ENCODE results near the gene TULP3.

DNA sequence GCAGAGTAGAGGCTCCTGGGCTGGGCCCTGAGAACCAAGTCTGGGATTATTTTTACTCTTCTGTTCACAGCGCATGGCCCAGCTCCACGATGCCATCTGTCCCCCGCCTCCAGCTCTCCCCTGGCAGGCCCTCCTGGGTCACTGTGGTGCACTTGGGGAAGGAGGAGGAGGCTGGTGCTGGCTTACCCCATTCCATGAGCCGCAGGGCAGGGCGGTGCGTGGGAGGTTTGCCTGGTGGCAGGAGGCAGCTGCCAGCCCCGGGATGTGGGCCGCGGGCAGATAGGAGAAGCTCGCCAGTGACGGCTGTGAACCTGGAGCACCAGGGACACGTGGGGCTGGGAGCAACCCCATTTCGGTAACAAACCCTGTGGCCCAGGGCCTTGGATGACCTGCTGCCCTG lies 91.7 kb downstream of the TULP3 start:
- TF ChIP-seq ZC3H10 (CRISPR knock-in tag; IDR thresholded peaks at IDR 0.05) (no peak), ZFP3 (CRISPR knock-in tag; IDR thresholded peaks at IDR 0.05) (no peak), OSR1 (CRISPR knock-in tag; IDR thresholded peaks at IDR 0.05) (no peak), TCF4 (CRISPR knock-in tag; IDR thresholded peaks at IDR 0.05; ENCODE audit: borderline replicate concordance) (no peak), RARB (CRISPR knock-in tag; IDR thresholded peaks at IDR 0.05) (no peak)
- TF ChIP-seq, protein P1, sequence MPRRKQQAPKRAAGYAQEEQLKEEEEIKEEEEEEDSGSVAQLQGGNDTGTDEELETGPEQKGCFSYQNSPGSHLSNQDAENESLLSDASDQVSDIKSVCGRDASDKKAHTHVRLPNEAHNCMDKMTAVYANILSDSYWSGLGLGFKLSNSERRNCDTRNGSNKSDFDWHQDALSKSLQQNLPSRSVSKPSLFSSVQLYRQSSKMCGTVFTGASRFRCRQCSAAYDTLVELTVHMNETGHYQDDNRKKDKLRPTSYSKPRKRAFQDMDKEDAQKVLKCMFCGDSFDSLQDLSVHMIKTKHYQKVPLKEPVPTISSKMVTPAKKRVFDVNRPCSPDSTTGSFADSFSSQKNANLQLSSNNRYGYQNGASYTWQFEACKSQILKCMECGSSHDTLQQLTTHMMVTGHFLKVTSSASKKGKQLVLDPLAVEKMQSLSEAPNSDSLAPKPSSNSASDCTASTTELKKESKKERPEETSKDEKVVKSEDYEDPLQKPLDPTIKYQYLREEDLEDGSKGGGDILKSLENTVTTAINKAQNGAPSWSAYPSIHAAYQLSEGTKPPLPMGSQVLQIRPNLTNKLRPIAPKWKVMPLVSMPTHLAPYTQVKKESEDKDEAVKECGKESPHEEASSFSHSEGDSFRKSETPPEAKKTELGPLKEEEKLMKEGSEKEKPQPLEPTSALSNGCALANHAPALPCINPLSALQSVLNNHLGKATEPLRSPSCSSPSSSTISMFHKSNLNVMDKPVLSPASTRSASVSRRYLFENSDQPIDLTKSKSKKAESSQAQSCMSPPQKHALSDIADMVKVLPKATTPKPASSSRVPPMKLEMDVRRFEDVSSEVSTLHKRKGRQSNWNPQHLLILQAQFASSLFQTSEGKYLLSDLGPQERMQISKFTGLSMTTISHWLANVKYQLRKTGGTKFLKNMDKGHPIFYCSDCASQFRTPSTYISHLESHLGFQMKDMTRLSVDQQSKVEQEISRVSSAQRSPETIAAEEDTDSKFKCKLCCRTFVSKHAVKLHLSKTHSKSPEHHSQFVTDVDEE (CRISPR knock-in tag; IDR thresholded peaks at IDR 0.05), result no peak
- TF ChIP-seq, protein P2, sequence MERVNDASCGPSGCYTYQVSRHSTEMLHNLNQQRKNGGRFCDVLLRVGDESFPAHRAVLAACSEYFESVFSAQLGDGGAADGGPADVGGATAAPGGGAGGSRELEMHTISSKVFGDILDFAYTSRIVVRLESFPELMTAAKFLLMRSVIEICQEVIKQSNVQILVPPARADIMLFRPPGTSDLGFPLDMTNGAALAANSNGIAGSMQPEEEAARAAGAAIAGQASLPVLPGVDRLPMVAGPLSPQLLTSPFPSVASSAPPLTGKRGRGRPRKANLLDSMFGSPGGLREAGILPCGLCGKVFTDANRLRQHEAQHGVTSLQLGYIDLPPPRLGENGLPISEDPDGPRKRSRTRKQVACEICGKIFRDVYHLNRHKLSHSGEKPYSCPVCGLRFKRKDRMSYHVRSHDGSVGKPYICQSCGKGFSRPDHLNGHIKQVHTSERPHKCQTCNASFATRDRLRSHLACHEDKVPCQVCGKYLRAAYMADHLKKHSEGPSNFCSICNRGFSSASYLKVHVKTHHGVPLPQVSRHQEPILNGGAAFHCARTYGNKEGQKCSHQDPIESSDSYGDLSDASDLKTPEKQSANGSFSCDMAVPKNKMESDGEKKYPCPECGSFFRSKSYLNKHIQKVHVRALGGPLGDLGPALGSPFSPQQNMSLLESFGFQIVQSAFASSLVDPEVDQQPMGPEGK (CRISPR knock-in tag; IDR thresholded peaks at IDR 0.05; ENCODE audit: borderline replicate concordance), result no peak

Measured in SK-N-SH treated with all-trans-retinoic acid at 6 μM for 48 hours (cell line).